ENCODE results near the gene AMOT. TPM values are rescaled to one million over a fixed set of nuclear protein-coding genes. Genes with fewer than 3 reads are reported as not detected.

Gene AMOT
- total and polyA plus RNA-seq, 10 of the 15 experiments (the other 5 are each of a cell fraction or from before 2014, with no cell fraction given), result 0.92 to 14.5 (median 2.9) TPM

GRCh38 chrX:112774651-112775293 is 65.9 kb downstream of the AMOT start:
- Histone ChIP-seq H3K36me3 (ENCODE audit: control insufficient read depth in 2 of 2, insufficient read depth in 2 of 2, low read length in 1 of 2) (peaks cover 2 to 4% of the 10 kb centered on the region in 2 experiments; a peak in 1 of 4 replicates), H3K4me3 (no peak overlapping the region), H3K79me2 (ENCODE audit: control insufficient read depth, insufficient read depth, low read length) (no peaks in the 10 kb centered on the region), H2AFZ (ENCODE audit: control insufficient read depth, low read depth, low read length) (no peak overlapping the region), H3K9me3 (replicated peaks; ENCODE audit: control insufficient read depth, insufficient read depth, low read length) (no peaks in the 10 kb centered on the region), H4K20me1 (ENCODE audit: control insufficient read depth, insufficient read depth) (no peaks in the 10 kb centered on the region), H3K9ac (ENCODE audit: control insufficient read depth, insufficient read depth, low read length) (no peak overlapping the region), H3K27me3 (replicated peaks in 1 of 2; ENCODE audit: control insufficient read depth in 2 of 2, insufficient read depth in 2 of 2, low read length in 1 of 2) (no peaks in the 10 kb centered on the region), H3K4me2 (ENCODE audit: control insufficient read depth, insufficient read depth) (no peak overlapping the region), H3K4me1 (ENCODE audit: control insufficient read depth, insufficient read depth, low read length) (no peaks in the 10 kb centered on the region), H3K27ac (ENCODE audit: control insufficient read depth, insufficient read depth) (no peak overlapping the region)
- CTCF ChIA-PET, result no interaction called here
- TF ChIP-seq, protein P1, sequence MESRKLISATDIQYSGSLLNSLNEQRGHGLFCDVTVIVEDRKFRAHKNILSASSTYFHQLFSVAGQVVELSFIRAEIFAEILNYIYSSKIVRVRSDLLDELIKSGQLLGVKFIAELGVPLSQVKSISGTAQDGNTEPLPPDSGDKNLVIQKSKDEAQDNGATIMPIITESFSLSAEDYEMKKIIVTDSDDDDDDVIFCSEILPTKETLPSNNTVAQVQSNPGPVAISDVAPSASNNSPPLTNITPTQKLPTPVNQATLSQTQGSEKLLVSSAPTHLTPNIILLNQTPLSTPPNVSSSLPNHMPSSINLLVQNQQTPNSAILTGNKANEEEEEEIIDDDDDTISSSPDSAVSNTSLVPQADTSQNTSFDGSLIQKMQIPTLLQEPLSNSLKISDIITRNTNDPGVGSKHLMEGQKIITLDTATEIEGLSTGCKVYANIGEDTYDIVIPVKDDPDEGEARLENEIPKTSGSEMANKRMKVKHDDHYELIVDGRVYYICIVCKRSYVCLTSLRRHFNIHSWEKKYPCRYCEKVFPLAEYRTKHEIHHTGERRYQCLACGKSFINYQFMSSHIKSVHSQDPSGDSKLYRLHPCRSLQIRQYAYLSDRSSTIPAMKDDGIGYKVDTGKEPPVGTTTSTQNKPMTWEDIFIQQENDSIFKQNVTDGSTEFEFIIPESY (IDR thresholded peaks at IDR 0.05), result no peak
- no peak for TF ChIP-seq IRF4 (IDR thresholded peaks at IDR 0.05; ENCODE audit: low read depth, low read length)
- no peak for TF ChIP-seq SPI1 (IDR thresholded peaks at IDR 0.05; ENCODE audit: borderline replicate concordance, insufficient read depth, low read depth, low read length)
- TF ChIP-seq NFXL1 (IDR thresholded peaks at IDR 0.05; ENCODE audit: borderline replicate concordance), result no peak
- TF ChIP-seq CEBPB (IDR thresholded peaks at IDR 0.05; ENCODE audit: borderline replicate concordance in 1 of 2, low read depth in 2 of 2, low read length in 2 of 2), result no peak
- no peak for TF ChIP-seq GATAD2B (conservative IDR thresholded peaks at IDR 0.05; ENCODE audit: low read depth)
- TF ChIP-seq KDM1A (IDR thresholded peaks at IDR 0.05; ENCODE audit: borderline replicate concordance), result no peak
- no peak for TF ChIP-seq POLR2AphosphoS5 (IDR thresholded peaks at IDR 0.05; ENCODE audit: low read length)
- no peak for TF ChIP-seq YY1 (IDR thresholded peaks at IDR 0.05; ENCODE audit: low read depth, low read length)
- no peak for TF ChIP-seq NR2F1 (conservative IDR thresholded peaks at IDR 0.05)
- TF ChIP-seq JUND (IDR thresholded peaks at IDR 0.05; ENCODE audit: low read depth, low read length), result no peak
- no peak for TF ChIP-seq HDGF (IDR thresholded peaks at IDR 0.05)
- TF ChIP-seq ESRRA (IDR thresholded peaks at IDR 0.05; ENCODE audit: low read length), result no peak
- TF ChIP-seq, protein P2, sequence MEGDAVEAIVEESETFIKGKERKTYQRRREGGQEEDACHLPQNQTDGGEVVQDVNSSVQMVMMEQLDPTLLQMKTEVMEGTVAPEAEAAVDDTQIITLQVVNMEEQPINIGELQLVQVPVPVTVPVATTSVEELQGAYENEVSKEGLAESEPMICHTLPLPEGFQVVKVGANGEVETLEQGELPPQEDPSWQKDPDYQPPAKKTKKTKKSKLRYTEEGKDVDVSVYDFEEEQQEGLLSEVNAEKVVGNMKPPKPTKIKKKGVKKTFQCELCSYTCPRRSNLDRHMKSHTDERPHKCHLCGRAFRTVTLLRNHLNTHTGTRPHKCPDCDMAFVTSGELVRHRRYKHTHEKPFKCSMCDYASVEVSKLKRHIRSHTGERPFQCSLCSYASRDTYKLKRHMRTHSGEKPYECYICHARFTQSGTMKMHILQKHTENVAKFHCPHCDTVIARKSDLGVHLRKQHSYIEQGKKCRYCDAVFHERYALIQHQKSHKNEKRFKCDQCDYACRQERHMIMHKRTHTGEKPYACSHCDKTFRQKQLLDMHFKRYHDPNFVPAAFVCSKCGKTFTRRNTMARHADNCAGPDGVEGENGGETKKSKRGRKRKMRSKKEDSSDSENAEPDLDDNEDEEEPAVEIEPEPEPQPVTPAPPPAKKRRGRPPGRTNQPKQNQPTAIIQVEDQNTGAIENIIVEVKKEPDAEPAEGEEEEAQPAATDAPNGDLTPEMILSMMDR (IDR thresholded peaks at IDR 0.05 in 2 of 3, conservative IDR thresholded peaks at IDR 0.05 in 1 of 3; ENCODE audit: control insufficient read depth in 2 of 3, extremely low read depth in 1 of 3, insufficient read depth in 1 of 3, low read depth in 3 of 3, low read length in 3 of 3), result no peak
- TF ChIP-seq, protein P3, sequence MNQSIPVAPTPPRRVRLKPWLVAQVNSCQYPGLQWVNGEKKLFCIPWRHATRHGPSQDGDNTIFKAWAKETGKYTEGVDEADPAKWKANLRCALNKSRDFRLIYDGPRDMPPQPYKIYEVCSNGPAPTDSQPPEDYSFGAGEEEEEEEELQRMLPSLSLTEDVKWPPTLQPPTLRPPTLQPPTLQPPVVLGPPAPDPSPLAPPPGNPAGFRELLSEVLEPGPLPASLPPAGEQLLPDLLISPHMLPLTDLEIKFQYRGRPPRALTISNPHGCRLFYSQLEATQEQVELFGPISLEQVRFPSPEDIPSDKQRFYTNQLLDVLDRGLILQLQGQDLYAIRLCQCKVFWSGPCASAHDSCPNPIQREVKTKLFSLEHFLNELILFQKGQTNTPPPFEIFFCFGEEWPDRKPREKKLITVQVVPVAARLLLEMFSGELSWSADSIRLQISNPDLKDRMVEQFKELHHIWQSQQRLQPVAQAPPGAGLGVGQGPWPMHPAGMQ (IDR thresholded peaks at IDR 0.05; ENCODE audit: borderline replicate concordance), result no peak
- RAD21 ChIA-PET (ENCODE audit: unreplicated experiment), result no interaction called here
- intact Hi-C loops (cut with micrococcal nuclease; ENCODE audit: unreplicated experiment), result loop anchor here (10.0 kb wide), 1 partner anchor 230 kb away; no protein-coding TSS in a partner anchor
- ATAC-seq (no peak), DNase-seq (ENCODE audit: low read depth, low spot score) (no peak), FAIRE-seq (no peak)
- in situ Hi-C loops (cut with MboI), result no loop called here
- BruUV-seq (replicated peaks), result no TSS peak
- SMC1A ChIA-PET (ENCODE audit: uncharacterized antibody, unreplicated experiment), result no interaction called here
- POLR2A ChIA-PET, result no interaction called here
- 58% methylated on average over 10 of the region's 10 CpGs for WGBS (ENCODE audit: insufficient coverage, insufficient replicate concordance, low lambda C conversion rate, missing lambda C conversion rate)
